ENCODE data around the gene GPR18. TPM values are rescaled to one million over a fixed set of nuclear protein-coding genes. Genes with fewer than 3 reads are reported as not detected.
A peak's percentile ranks its signal among the peaks of the same experiment; 100 is the strongest.

The GPR18 gene
- total RNA-seq, 3 donors from 2014 or later, result 3.3 to 4.0 (median 3.9) TPM

DNA sequence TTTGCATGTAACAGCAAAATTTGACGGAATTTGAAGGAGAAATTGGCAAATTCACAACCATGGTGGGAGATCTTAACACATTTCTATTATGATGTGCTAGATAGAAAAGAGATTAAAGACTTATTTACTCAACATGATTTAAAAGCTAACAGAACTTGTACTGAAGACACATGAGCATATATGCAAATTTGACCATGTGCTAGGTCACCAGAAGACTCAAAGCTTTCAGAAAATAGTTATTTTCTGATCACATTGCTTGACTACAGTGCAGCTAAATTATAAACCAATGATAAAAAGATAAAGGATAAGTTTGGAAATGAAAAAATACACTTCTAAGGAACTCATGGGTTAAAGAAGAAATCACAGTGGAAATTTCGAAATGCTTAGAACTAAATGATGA lies 39.9 kb upstream of the GPR18 start:
- Mint-ChIP-seq H3K9me3 (no peaks in the 10 kb centered on the region), H3K4me3 (peak overlapping the region; percentile 68)
- no peak for ATAC-seq

GRCh38 chr13:99297331-99297730 lies 39.2 kb upstream of the GPR18 start:
- DNase-seq (no peak), ATAC-seq (peak in 1 of 2 donors; percentile 12)
- H3K36me3 Mint-ChIP-seq (ENCODE audit: insufficient read depth), result peaks cover 40% of the 10 kb centered on the region
- no peaks in the 10 kb centered on the region for H3K9me3 Mint-ChIP-seq
- peaks cover 84% of the 10 kb centered on the region for H3K4me1 Mint-ChIP-seq (ENCODE audit: low read depth)
- no peaks in the 10 kb centered on the region for H3K27me3 Mint-ChIP-seq (ENCODE audit: low read depth)
- peak overlapping the region; percentile 68 for H3K4me3 Mint-ChIP-seq

More for the DNA sequence above, 39.9 kb upstream of the GPR18 start:
- H3K27me3 Mint-ChIP-seq (ENCODE audit: low read depth), result no peaks in the 10 kb centered on the region
- peaks cover 35% of the 10 kb centered on the region for H3K36me3 Mint-ChIP-seq (ENCODE audit: insufficient read depth)
- peaks cover 84% of the 10 kb centered on the region for H3K4me1 Mint-ChIP-seq (ENCODE audit: low read depth)
- no peak for DNase-seq

- DNase-seq, result no peak
Observed at GRCh38 chr13:99296398-99296797, 38.2 kb upstream of the GPR18 start.

GRCh38 chr13:99295488-99296252 lies 37.5 kb upstream of the GPR18 start:
- peaks cover 42% of the 10 kb centered on the region for H3K36me3 Mint-ChIP-seq (ENCODE audit: insufficient read depth)
- no peak for DNase-seq

More at GRCh38 chr13:99296398-99296797, 38.2 kb upstream of the GPR18 start:
- no peaks in the 10 kb centered on the region for H3K9me3 Mint-ChIP-seq
- H3K36me3 Mint-ChIP-seq (ENCODE audit: insufficient read depth), result peaks cover 38% of the 10 kb centered on the region
- ATAC-seq, result peak; percentile 68 to 70
- H3K27me3 Mint-ChIP-seq (ENCODE audit: low read depth), result no peaks in the 10 kb centered on the region
- peaks cover 80% of the 10 kb centered on the region for H3K4me1 Mint-ChIP-seq (ENCODE audit: low read depth)
- H3K4me3 Mint-ChIP-seq, result peak overlapping the region; percentile 78

DNA sequence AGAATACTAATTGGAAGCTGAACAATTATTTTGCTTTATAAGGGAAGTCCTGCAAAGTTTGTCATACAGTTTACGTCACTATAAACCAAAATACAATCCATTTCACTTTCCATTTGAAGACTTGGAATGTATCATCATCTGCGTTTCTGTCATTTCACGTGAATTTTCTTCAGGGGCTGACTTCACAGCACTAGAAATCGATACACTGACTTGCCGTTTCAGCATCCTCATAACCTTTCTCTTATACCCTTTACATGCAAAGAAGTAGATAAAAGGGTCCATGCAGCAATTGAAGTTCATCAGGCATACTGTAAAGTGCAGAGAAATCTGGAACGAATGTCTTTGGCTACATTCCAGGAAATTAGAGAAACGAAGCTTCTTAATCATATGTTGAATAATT lies 36.8 kb upstream of the GPR18 start:
- Mint-ChIP-seq H3K9me3 (no peaks in the 10 kb centered on the region), H3K4me1 (ENCODE audit: low read depth) (peaks cover 83% of the 10 kb centered on the region), H3K36me3 (ENCODE audit: insufficient read depth) (peaks cover 42% of the 10 kb centered on the region), H3K27me3 (ENCODE audit: low read depth) (no peaks in the 10 kb centered on the region), H3K4me3 (peak overlapping the region; percentile 70)
- peak; percentile 16 to 32 for ATAC-seq
- DNase-seq, result no peak

More at GRCh38 chr13:99295488-99296252, 37.5 kb upstream of the GPR18 start:
- Mint-ChIP-seq H3K9me3 (no peaks in the 10 kb centered on the region), H3K27me3 (ENCODE audit: low read depth) (no peaks in the 10 kb centered on the region), H3K4me3 (peak overlapping the region; percentile 70), H3K4me1 (ENCODE audit: low read depth) (peaks cover 82% of the 10 kb centered on the region)
- ATAC-seq, result no peak

DNA sequence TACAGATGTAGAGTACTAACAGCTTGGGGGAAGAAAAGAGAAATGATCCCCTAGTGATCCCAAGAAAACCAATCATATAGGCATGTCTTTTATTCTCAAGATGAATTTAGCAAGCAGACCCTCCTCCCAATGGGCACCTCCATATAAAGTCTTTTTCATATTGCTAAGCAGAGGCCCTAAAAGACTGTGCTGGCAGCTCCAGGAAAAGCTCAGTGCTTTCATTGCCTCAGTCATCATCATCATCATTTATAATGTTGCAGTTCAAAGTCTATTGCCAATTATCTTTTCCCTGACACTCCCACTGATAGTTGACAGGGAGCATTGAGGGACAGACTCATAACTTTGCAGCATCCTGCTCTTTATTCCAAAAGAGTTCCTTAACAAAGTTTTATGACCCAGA lies 36.0 kb upstream of the GPR18 start:
- Mint-ChIP-seq H3K9me3 (no peaks in the 10 kb centered on the region), H3K27me3 (ENCODE audit: low read depth) (no peaks in the 10 kb centered on the region), H3K4me3 (no peak overlapping the region), H3K36me3 (ENCODE audit: insufficient read depth) (peaks cover 48% of the 10 kb centered on the region), H3K4me1 (ENCODE audit: low read depth) (peaks cover 84% of the 10 kb centered on the region)
- ATAC-seq (no peak), DNase-seq (no peak)

DNA sequence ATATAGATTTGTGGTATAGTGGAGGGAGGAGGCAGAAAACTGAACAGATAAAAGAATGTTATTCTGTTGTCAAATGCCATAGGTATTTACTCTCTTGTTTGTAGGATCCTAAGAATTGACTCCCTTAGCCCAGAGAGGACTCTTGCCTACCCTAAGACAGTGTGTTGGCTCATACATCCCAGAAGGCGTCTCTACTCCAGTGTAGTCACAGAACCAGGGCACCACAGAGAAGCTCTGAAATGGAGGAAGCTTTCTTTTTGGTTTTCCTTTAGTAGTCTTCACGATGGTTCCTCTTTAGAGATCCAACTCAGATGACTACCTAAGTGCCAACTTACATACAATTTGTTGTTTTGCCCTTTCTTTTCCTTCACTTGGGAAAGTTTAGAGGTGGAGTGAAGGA lies 35.0 kb upstream of the GPR18 start:
- Mint-ChIP-seq H3K4me1 (ENCODE audit: low read depth) (peaks cover 85% of the 10 kb centered on the region), H3K4me3 (no peak overlapping the region), H3K9me3 (no peaks in the 10 kb centered on the region), H3K27me3 (ENCODE audit: low read depth) (no peaks in the 10 kb centered on the region), H3K36me3 (ENCODE audit: insufficient read depth) (peaks cover 53% of the 10 kb centered on the region)
- DNase-seq (no peak), ATAC-seq (no peak)

- peaks cover 87% of the 10 kb centered on the region for H3K4me1 Mint-ChIP-seq (ENCODE audit: low read depth)
- peaks cover 51% of the 10 kb centered on the region for H3K36me3 Mint-ChIP-seq (ENCODE audit: insufficient read depth)
Observed at GRCh38 chr13:99290894-99291293, 32.7 kb upstream of the GPR18 start.

DNA sequence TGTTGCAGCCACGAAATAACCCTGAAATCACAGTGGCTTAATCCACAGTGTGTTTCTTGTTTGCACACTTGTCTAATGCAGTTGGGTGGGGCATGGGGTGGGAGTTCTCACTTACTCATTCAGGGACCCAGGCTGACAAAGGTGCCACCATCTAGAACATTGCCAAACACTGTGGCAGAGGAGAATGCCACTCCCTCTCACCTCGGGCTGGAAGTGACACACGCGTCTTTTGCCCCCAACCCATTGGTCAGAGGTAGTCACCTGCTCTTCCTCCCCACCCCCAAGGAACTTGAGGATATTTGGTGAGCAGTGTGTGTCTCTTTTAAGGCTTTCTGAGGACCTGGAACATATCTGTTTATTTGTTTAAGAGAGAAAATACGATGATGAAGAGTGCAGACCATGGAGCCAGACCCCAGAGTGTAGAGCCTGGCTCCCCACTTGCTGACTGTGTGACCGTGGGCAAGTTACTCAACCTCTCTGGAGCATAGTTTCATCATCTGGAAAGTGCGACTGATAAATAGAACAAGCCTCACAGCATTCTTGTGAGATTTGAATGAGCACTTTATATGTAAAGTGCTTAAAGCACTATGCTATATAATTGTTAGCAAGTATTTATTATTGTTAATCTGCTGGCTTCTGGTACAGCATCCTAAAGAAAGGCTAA lies 31.6 kb upstream of the GPR18 start:
- DNase-seq (peak; percentile 44), ATAC-seq (peak; percentile 64 to 65)
- no peaks in the 10 kb centered on the region for H3K27me3 Mint-ChIP-seq (ENCODE audit: low read depth)
- H3K9me3 Mint-ChIP-seq, result no peaks in the 10 kb centered on the region
- H3K4me3 Mint-ChIP-seq, result no peak overlapping the region
- peaks cover 41% of the 10 kb centered on the region for H3K36me3 Mint-ChIP-seq (ENCODE audit: insufficient read depth)
- H3K4me1 Mint-ChIP-seq (ENCODE audit: low read depth), result peaks cover 87% of the 10 kb centered on the region

More at GRCh38 chr13:99290894-99291293, 32.7 kb upstream of the GPR18 start:
- Mint-ChIP-seq H3K9me3 (no peaks in the 10 kb centered on the region), H3K27me3 (ENCODE audit: low read depth) (no peaks in the 10 kb centered on the region), H3K4me3 (peak overlapping the region; percentile 42)
- DNase-seq (no peak), ATAC-seq (no peak)

DNA sequence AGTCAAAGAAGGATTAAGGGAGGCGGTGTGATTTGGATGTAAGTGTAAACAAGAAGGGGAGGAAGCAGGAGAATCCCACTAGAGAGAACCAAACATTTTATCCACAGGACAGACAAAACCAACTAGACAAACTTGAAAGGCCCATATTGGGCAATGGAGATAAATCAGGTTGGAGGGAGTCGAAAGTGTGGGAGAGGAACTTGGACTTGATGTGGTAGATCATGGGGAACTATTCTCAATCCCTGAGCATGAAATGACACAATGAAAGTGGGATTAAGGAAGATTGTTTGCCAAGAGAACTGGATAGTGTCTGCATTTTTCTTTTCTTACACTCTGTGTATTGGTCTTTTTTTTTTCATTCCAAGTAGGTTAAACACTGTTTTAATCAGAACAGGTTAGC lies 31.1 kb upstream of the GPR18 start:
- no peak for ATAC-seq
- Mint-ChIP-seq H3K4me3 (no peak overlapping the region), H3K36me3 (ENCODE audit: insufficient read depth) (peaks cover 43% of the 10 kb centered on the region), H3K4me1 (ENCODE audit: low read depth) (peaks cover 91% of the 10 kb centered on the region), H3K27me3 (ENCODE audit: low read depth) (no peaks in the 10 kb centered on the region), H3K9me3 (no peaks in the 10 kb centered on the region)
- no peak for DNase-seq

DNA sequence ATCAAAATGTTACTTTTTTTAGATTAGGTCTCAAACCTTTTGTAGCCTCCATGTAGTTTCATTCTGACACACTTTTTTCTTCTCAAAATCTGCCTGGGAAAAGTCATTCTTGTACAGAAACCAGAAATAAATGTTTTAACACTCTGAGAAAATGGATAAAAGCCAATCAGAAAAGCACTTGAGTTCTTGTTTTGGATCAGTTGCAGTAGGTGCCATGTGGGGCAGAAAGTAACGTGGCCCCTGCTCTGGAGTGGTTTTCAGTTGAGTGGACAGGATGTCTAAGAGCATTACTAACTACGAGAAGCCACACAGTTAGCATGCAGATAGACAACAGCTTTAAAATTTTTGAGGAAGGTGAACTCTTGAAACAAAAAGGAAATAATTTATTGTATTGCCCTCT lies 29.9 kb upstream of the GPR18 start:
- Mint-ChIP-seq H3K4me1 (ENCODE audit: low read depth) (peaks cover 90% of the 10 kb centered on the region), H3K4me3 (peak overlapping the region; percentile 11), H3K9me3 (no peaks in the 10 kb centered on the region), H3K36me3 (ENCODE audit: insufficient read depth) (peaks cover 35% of the 10 kb centered on the region), H3K27me3 (ENCODE audit: low read depth) (no peaks in the 10 kb centered on the region)
- peak; percentile 84 to 89 for ATAC-seq
- no peak for DNase-seq

GRCh38 chr13:99287551-99287950 lies 29.4 kb upstream of the GPR18 start:
- Mint-ChIP-seq H3K4me1 (ENCODE audit: low read depth) (peaks cover 90% of the 10 kb centered on the region), H3K4me3 (peak overlapping the region; percentile 11), H3K36me3 (ENCODE audit: insufficient read depth) (peaks cover 30% of the 10 kb centered on the region), H3K27me3 (ENCODE audit: low read depth) (no peaks in the 10 kb centered on the region), H3K9me3 (no peaks in the 10 kb centered on the region)
- DNase-seq (no peak), ATAC-seq (no peak)

DNA sequence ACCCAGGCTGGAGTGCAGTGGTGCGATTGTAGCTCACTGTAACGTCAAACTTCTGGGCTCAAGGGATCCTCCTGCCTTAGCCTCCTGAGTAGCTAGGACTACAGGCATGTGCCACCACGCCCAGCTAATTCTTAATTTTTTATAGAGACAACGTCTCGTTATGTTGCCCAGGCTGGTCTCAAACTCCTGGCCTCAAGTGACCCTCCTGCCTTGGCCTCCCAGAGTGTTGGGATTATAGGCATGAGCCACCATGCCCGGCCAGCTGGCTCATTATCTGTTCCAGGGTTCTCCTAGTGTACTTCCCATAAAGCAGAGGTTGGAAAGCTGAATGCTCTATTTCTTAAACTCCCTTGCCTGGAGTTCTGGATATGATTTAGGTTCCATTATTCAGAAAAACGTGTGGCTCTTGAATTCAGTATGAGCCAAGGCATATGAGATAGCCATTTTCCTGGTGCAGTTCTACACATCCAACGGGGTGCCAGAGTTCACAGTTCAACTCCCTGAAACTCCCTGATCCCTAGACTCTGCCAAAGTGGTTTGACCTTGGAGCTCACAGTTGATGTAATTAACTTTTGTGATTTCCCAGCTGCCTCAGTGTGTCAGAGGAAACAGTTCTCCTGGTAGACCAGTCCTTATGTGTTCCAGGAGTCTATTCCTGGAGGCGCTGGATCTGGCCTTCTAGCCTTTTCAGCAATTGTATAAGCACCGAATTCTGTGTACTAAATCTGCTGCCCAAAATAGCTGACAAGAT lies 27.4 kb upstream of the GPR18 start:
- Mint-ChIP-seq H3K4me1 (ENCODE audit: low read depth) (peaks cover 95% of the 10 kb centered on the region), H3K27me3 (ENCODE audit: low read depth) (no peaks in the 10 kb centered on the region), H3K36me3 (ENCODE audit: insufficient read depth) (peaks cover 28% of the 10 kb centered on the region), H3K4me3 (no peak overlapping the region), H3K9me3 (no peaks in the 10 kb centered on the region)
- DNase-seq (no peak), ATAC-seq (no peak)

All from activated T-cell treated with anti-CD3 and anti-CD28 coated beads, Interleukin-2, amount 50 U/mL, for 4 hours (primary cell).